ENCODE measurements around the gene FRK. TPM values are rescaled to one million over a fixed set of nuclear protein-coding genes. Genes with fewer than 3 reads are reported as not detected.
"Not testable (repeated sequence)": the region's sequence is repeated elsewhere in the genome, so short reads cannot be mapped to it uniquely, and the experiment has no call there.

Gene FRK
- total RNA-seq, 1 donor from 2014 or later = 2.6 TPM

- intact Hi-C loops (cut with DNase I) = no loop called here
- DNase-seq (ENCODE audit: low spot score) = no peak
These were observed 17.8 kb upstream of the FRK start for GRCh38 chr6:116078522-116078921.

GRCh38 chr6:116074732-116075390 lies 14.2 kb upstream of the FRK start:
- intact Hi-C loops (cut with DNase I) = no loop called here

GRCh38 chr6:116073765-116074440 lies 13.2 kb upstream of the FRK start:
- intact Hi-C loops (cut with DNase I) = no loop called here
- DNase-seq (ENCODE audit: low spot score) = no peak

More at GRCh38 chr6:116074732-116075390, 14.2 kb upstream of the FRK start:
- no peak for DNase-seq (ENCODE audit: low spot score)

- DNase-seq (ENCODE audit: low spot score) = no peak
- intact Hi-C loops (cut with DNase I) = no loop called here
These were observed 11.7 kb upstream of the FRK start for GRCh38 chr6:116072368-116072767.

DNA sequence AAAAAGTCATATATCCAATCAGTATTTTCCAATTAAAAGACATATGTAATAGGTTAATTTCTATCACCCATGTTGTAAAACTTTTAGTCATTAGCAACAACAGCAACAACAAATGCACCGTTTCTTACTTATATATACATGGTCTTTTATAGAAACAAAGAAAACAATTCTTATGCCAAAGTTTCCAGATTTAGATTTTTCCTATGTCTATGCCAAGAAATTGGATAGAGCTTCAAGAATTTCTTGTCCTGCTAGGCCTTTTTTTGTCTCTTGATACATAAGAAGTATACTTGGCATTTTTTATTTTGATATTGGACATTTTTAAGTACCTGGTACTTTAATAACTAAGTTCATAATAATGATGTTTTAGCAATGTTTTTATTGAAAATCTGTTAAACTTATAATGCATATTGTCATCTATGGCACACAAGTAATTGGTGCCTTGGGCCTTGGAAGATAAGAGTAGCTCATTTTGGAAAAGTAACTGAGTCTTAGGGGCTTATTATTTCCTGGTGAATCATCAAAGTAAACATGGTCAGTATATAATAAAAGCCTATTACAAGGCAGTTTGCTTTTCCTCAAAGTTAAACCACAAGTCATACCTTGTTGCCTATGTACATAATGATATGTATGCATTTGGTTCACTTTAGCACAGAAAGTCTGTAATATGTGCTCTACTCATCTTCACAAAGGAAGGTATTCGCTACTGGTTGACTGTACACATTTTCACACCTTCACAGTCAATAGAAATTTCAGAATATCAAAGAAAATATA lies 10.1 kb upstream of the FRK start:
- intact Hi-C loops (cut with DNase I) = no loop called here

DNA sequence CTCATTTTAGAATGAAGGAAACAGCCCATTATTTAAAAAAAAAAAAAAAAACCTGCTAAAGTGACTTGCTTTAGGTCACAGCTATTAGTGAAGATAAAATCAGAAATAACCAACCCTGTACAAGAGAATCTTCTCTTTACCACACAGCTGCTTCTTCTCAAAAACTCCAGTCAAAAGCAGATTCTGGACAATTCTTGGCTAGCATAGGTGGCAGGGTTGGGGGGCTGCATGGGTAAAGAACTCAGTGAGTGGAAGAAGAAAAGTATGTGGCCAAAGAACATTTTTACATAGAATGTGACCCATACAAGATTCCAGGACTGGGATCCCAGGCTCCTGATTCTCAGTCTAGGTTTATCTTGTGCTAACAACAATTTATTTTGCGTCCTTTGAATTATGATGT lies 9.4 kb upstream of the FRK start:
- DNase-seq (ENCODE audit: low spot score) = no peak
- intact Hi-C loops (cut with DNase I) = no loop called here

More for the DNA sequence above, 10.1 kb upstream of the FRK start:
- DNase-seq (ENCODE audit: low spot score) = no peak

- DNase-seq (ENCODE audit: low spot score) = no peak
- intact Hi-C loops (cut with DNase I) = no loop called here
These were observed 6.1 kb upstream of the FRK start for GRCh38 chr6:116066789-116067188.

- intact Hi-C loops (cut with DNase I) = no loop called here
- DNase-seq (ENCODE audit: low spot score) = no peak
These were observed 4.0 kb upstream of the FRK start for GRCh38 chr6:116064666-116065065.

- no peak for DNase-seq (ENCODE audit: low spot score)
- intact Hi-C loops (cut with DNase I) = no loop called here
These were observed 1.8 kb upstream of the FRK start for GRCh38 chr6:116062496-116062895.

DNA sequence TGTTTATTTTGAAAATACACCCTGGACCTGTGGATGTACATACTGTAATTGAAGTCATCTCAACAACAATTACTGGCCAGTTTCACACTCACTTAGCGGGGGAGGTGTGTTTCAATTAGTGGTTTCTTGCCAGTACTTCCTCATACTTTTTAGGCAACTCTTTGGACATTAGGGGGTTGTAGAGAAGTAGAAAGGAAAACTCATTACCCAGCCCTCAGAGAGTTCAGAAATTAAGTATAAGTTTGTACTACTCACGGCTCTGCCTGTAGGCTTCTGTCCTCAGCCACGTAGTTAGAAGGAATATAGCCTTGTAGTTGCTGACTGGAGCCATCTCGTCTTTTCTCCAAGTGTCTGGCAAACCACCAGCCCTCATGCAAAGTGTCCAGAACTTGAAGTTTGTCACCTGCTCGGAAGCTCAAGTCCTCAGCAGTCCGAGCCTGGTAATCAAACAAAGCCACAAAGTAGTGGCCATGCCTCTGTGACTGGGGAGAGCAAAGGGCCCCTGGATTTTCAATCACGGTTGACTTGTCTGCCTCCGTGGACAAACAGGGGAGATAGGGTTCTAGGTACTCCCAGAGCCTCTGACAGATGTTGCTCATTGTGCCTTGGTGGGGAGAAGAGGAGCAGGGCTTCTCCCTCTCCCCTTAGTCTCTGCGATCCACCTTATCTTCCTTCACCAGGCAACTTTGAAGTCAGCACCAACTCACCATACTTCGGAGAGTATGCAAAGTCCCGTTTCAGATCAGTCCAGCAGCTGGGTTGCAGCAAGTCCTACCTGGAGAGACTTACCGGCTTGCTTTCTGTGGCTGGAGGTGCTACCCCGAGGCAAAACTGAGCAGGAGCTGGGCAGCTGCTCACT lies 749 bp downstream of the FRK start:
- intact Hi-C loops (cut with DNase I) = no loop called here
- DNase-seq (ENCODE audit: low spot score) = no peak

DNA sequence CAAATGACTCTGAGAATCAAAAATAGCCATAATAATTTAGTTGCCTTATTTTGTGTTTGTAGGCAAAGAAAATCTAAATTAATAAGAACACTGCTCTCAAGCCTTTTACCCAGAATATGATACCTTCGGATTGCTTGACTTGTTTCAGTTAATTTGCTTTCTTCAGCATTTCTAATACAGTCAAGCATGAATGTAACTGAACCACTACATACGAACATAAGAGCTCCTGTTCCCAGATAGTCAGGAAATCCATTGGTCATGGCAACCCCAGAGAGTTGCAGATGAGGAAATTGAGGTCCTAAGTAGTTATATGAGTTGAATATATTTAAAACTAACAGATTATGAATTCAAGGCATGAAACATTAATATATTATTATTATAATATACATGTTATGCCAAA lies 2.9 kb downstream of the FRK start:
- intact Hi-C loops (cut with DNase I) = no loop called here
- DNase-seq (ENCODE audit: low spot score) = no peak

DNA sequence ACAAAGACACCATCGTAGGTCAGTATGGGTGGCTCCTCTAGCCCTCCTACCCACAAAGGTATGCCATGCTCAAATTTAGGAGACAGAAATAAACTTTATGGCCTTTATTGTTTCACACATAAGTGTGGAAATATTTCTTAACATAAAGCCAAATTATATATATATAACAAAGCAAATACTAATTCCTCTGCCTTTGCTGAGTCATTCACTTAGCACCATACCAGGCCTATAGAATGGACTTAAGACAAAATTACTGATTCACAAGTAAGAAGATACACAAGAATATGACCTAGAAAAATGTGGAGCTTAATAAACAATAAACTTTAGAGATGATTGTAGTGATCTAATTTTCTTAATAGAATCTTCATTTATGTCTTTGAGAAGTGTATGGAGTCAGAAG lies 5.2 kb downstream of the FRK start:
- no peak for DNase-seq (ENCODE audit: low spot score)
- intact Hi-C loops (cut with DNase I) = no loop called here

GRCh38 chr6:116051244-116051643 lies 9.4 kb downstream of the FRK start:
- intact Hi-C loops (cut with DNase I) = no loop called here
- DNase-seq (ENCODE audit: low spot score) = no peak

DNA sequence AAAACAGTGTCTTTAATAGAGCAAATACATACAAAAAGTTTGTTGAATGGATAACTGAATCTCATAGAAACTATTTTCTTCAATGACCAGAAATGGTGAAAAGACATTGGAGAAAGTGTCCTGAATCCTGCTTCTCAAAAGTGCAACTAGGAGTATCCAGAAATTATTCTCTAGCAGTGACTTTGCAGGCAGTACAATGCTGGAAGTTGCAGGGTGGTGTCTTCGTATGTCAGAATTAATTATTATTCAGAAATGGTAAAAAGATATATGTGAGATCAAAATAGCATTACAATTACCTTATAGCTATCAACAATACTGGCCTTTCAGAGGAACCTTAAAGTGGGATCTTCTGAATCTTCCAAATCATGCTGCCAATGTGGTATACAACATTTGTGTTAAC lies 10.0 kb downstream of the FRK start:
- intact Hi-C loops (cut with DNase I) = no loop called here
- no peak for DNase-seq (ENCODE audit: low spot score)

- intact Hi-C loops (cut with DNase I) = no loop called here
- no peak for DNase-seq (ENCODE audit: low spot score)
These were observed 11.4 kb downstream of the FRK start for GRCh38 chr6:116049321-116049720.

GRCh38 chr6:116047173-116047933 lies 13.3 kb downstream of the FRK start:
- no peak for DNase-seq (ENCODE audit: low spot score)
- intact Hi-C loops (cut with DNase I) = no loop called here

DNA sequence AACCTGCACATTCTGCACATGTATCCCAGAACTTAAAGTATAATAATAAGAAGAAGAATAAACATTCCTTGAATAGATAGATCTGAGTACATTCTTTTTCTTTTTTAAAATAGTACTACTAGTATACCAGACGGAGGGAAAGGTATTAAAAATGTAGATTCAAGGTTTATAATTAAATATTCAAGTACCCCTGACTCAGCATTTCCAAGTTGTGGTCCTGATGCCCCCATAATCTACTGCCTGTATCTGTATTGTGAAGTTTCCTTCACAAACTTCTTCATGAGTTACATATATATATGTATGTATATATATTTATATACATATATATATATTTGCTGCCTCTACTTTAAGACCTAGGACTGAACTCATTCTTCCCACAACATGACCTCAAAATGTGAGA lies 14.0 kb downstream of the FRK start:
- DNase-seq (ENCODE audit: low spot score) = no peak
- intact Hi-C loops (cut with DNase I) = no loop called here

- intact Hi-C loops (cut with DNase I); DNase-seq (ENCODE audit: low spot score): not testable (repeated sequence)
These were observed 14.4 kb downstream of the FRK start for GRCh38 chr6:116046272-116046671.

DNA sequence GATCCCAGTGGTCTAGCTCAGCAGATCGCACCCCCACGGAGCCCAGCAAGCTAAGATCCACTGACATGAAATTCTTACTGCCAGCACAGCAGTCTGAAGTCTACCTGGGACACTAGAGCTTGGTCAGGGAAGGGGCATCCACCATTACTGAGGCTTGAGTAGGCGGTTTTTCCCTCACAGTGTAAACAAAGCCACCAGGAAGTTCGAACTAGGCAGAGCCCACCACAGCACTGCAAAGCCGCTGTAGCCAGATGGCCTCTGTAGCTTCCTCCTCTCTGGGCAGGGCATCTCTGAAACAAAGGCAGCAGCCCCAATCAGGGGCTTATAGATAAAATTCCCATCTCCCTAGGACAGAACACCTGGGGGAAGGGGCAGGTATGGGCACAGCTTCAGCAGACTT lies 18.8 kb downstream of the FRK start:
- intact Hi-C loops (cut with DNase I) = no loop called here

More for the DNA sequence above, 18.8 kb downstream of the FRK start:
- DNase-seq (ENCODE audit: low spot score) = no peak
